ENCODE results near the gene GAB4.

- TF ChIP-seq, protein P1, sequence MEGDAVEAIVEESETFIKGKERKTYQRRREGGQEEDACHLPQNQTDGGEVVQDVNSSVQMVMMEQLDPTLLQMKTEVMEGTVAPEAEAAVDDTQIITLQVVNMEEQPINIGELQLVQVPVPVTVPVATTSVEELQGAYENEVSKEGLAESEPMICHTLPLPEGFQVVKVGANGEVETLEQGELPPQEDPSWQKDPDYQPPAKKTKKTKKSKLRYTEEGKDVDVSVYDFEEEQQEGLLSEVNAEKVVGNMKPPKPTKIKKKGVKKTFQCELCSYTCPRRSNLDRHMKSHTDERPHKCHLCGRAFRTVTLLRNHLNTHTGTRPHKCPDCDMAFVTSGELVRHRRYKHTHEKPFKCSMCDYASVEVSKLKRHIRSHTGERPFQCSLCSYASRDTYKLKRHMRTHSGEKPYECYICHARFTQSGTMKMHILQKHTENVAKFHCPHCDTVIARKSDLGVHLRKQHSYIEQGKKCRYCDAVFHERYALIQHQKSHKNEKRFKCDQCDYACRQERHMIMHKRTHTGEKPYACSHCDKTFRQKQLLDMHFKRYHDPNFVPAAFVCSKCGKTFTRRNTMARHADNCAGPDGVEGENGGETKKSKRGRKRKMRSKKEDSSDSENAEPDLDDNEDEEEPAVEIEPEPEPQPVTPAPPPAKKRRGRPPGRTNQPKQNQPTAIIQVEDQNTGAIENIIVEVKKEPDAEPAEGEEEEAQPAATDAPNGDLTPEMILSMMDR (IDR thresholded peaks at IDR 0.05; ENCODE audit: low read depth, low read length): no peak
- TF ChIP-seq POLR2A (IDR thresholded peaks at IDR 0.05; ENCODE audit: extremely low read depth, insufficient read length) (no peak), MAX (IDR thresholded peaks at IDR 0.05; ENCODE audit: low read depth, low read length) (no peak)
These were observed 54.0 kb downstream of the GAB4 start for GRCh38 chr22:16954060-16954403.
